Kidney (tissue), 14 donors: ENCODE data around the gene RGS17. TPM values are rescaled to one million over a fixed set of nuclear protein-coding genes. Genes with fewer than 3 reads are reported as not detected.

ENCODE experiments used
- DNase-seq, 5 donors: peaks; one replicate each; pipeline ENCODE4 v3.0.0-alpha.2; 2013 to 2020
- FAIRE-seq: peaks from 2 replicates; lab custom pipeline; 2012; peaks lifted over from hg19 to GRCh38; lab: Jason Lieb, UNC
- H3K27ac ChIP-seq, 2 donors: one replicate each; pipeline ENCODE4 v1.7.0; 2013; ENCODE audit warnings: low read depth in 2 of 2, low read length in 2 of 2, inconsistent platforms in 1 of 2
- H3K27me3 ChIP-seq: one replicate; pipeline ENCODE4 v1.7.1; 2013; ENCODE audit warnings: low read length, inconsistent platforms; ENCODE audit not compliant: control insufficient read depth, insufficient read depth
- H3K36me3 ChIP-seq, 3 donors: one replicate each; pipeline versions ENCODE4 v1.7.0 to v1.7.1; 2013; ENCODE audit warnings: low read length in 3 of 3, control low read depth in 1 of 3, inconsistent platforms in 1 of 3; ENCODE audit not compliant: insufficient read depth in 3 of 3, control insufficient read depth in 2 of 3
- H3K4me1 ChIP-seq, 3 donors: one replicate each; pipeline versions ENCODE4 v1.7.0 to v1.7.1; 2013; ENCODE audit warnings: low read length in 3 of 3, inconsistent platforms in 1 of 3, low read depth in 1 of 3; ENCODE audit not compliant: control insufficient read depth in 2 of 3, insufficient read depth in 2 of 3
- H3K4me3 ChIP-seq, 3 donors: one replicate each; pipeline versions ENCODE4 v1.7.0 to v1.8.1; 2013; ENCODE audit warnings: low read length in 3 of 3, control low read depth in 1 of 3, inconsistent platforms in 1 of 3
- H3K9ac ChIP-seq, 3 donors: one replicate each; pipeline versions ENCODE4 v1.7.0 to v1.7.1; 2013; ENCODE audit warnings: low read length in 3 of 3, control low read depth in 1 of 3, inconsistent platforms in 1 of 3
- H3K9me3 ChIP-seq, 3 donors: one replicate each; pipeline versions ENCODE4 v1.7.0 to v1.7.1; 2013; ENCODE audit warnings: low read length in 3 of 3, control low read depth in 1 of 3, inconsistent platforms in 1 of 3; ENCODE audit not compliant: control insufficient read depth in 2 of 3, insufficient read depth in 1 of 3
- CTCF ChIP-seq: IDR thresholded peaks from 3 replicates; pipeline ENCODE4 v1.5.1; 2012; ENCODE audit warnings: mild to moderate bottlenecking, moderate library complexity, borderline replicate concordance; ENCODE audit not compliant: insufficient read depth; ENCODE audit errors: extremely low read depth
- intact Hi-C: fragments of 100-400 bp; cut with DNase I; formaldehyde crosslinking; loops from one replicate; pipeline ENCODE4 v1.11.1; 2022
- polyA plus RNA-seq: library from polyadenylated mRNA; stranded (reverse); fragments of 350-450 nt; fragmentation: Illumina TruSeq; extraction: RNeasy Lipid Tissue Mini Kit (QIAGEN cat#74804); gene quantifications from one replicate; pipeline ENCODE4 v1.2.3, GENCODE V29; 2014; ENCODE audit warnings: low read depth, low replicate concordance; ENCODE audit not compliant: insufficient read depth
- total RNA-seq: library from RNA; stranded (reverse); fragmentation: NEBNext Ultra II Directional; extraction: Animal tissue kit (Norgen Biotek cat#: 25700); gene quantifications from one replicate; pipeline ENCODE4 v1.2.1, GENCODE V29; 2021
- donor health status: control.
- donor health status: control.
- donor health status: control.
- donor health status: control.
- donor health status: control.
- donor health status: DM: yes; HTN: yes; CAD: no.
- donor health status: Normal renal cell carcinoma (clear cell type).

RGS17 gene
- total and polyA plus RNA-seq, 2 donors from 2014 or later = 0.28 TPM; not detected in 1

DNA sequence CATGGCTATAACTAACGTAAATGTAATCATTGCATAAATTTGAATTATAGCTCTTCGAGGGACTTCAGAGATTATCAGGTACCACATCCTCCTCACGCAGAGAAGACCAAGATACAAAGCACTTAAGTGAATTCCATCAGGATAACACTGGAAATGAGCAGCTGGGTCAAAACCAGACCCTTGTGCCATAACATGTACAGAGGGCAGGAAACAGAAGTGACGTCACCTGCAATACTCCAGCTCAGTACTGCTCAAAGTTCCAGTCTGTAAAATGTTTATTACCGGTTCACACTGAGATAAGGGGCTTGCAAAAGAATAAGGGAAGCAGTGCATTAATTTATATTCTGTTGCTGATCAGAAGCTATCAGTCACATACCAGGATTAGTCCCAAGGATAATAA lies 45.8 kb downstream of the RGS17 start:
- intact Hi-C loops = no loop called here
- no peak for FAIRE-seq
- no peak overlapping the region for H3K9ac ChIP-seq

DNA sequence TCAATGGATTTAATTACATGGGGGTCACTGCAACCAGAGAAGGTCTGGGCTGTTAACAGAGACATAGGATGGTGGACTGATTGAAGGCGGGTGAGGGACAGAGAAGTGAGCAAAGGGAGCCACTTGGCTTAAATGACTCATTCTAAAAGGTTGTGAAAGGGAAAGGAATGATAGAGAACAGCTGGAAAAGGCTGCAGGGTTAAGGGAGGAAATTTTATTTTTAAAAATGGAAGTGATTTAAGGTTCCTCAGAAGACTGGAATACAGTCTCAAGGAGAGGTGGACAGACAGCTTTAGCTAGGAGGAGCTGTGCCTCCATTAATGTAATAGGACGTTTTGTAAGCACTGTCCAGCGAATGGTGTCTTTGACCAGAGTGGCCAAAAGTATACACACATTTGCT lies 46.7 kb downstream of the RGS17 start:
- Histone ChIP-seq H3K9ac (no peak overlapping the region), H3K4me1 (no peaks in the 10 kb centered on the region), H3K27me3 (no peaks in the 10 kb centered on the region), H3K36me3 (no peaks in the 10 kb centered on the region), H3K4me3 (no peak overlapping the region), H3K9me3 (no peaks in the 10 kb centered on the region), H3K27ac (no peak overlapping the region)
- no peak for DNase-seq
- FAIRE-seq = no peak
- no peak for TF ChIP-seq CTCF
- intact Hi-C loops = no loop called here

More for the DNA sequence above, 45.8 kb downstream of the RGS17 start:
- Histone ChIP-seq H3K27ac (no peak overlapping the region), H3K4me3 (no peak overlapping the region), H3K27me3 (no peaks in the 10 kb centered on the region), H3K36me3 (no peaks in the 10 kb centered on the region), H3K9me3 (no peaks in the 10 kb centered on the region), H3K4me1 (no peaks in the 10 kb centered on the region)
- no peak for TF ChIP-seq CTCF
- no peak for DNase-seq

- no peak overlapping the region for H3K9ac ChIP-seq
- no peaks in the 10 kb centered on the region for H3K36me3 ChIP-seq
- intact Hi-C loops = no loop called here
- H3K27me3 ChIP-seq = no peaks in the 10 kb centered on the region
- DNase-seq (no peak), FAIRE-seq (no peak)
- H3K9me3 ChIP-seq = no peaks in the 10 kb centered on the region
- no peak for TF ChIP-seq CTCF
- no peak overlapping the region for H3K27ac ChIP-seq
- no peaks in the 10 kb centered on the region for H3K4me1 ChIP-seq
- H3K4me3 ChIP-seq = no peak overlapping the region
Observed at GRCh38 chr6:153083869-153084268, 47.2 kb downstream of the RGS17 start.

DNA sequence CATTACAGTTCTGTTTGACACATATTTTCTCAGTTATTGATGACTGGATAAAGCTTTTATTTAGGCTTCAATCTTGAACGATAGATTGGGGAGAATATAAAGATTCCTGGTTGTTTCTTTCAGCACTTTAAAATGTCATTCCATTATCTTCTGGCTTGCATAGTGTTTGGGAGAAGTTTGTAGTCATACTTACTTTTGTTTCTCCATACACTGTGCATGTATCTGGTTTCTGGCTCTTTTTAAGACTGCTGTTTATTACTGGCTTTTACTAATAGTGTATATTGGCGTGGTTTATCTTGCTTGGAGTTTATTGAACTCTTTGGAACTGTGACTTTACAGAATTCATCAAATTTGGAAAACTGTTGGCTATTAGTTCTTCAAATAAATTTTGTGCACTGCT lies 49.2 kb downstream of the RGS17 start:
- H3K27me3 ChIP-seq = no peaks in the 10 kb centered on the region
- FAIRE-seq (no peak), DNase-seq (no peak)
- no peaks in the 10 kb centered on the region for H3K36me3 ChIP-seq
- no peaks in the 10 kb centered on the region for H3K4me1 ChIP-seq
- no peak overlapping the region for H3K27ac ChIP-seq
- no peak overlapping the region for H3K9ac ChIP-seq
- TF ChIP-seq CTCF = no peak
- no peaks in the 10 kb centered on the region for H3K9me3 ChIP-seq
- intact Hi-C loops = no loop called here
- H3K4me3 ChIP-seq = no peak overlapping the region
